ENCODE data around the gene CROT.
"Not testable (repeated sequence)": the region's sequence is repeated elsewhere in the genome, so short reads cannot be mapped to it uniquely, and the experiment has no call there.

The CROT gene

GRCh38 chr7:87317691-87318245 is 27.7 kb upstream of the CROT start:
- no peak for DNase-seq (ENCODE audit: low read depth)
- no peak overlapping the region for H3K4me3 ChIP-seq (replicated peaks; ENCODE audit: low read depth, low read length)
- TF ChIP-seq CTCF (IDR thresholded peaks at IDR 0.05; ENCODE audit: low read length, missing control alignments), result no peak

GRCh38 chr7:87318741-87319140 is 26.7 kb upstream of the CROT start:
- no peak overlapping the region for H3K4me3 ChIP-seq (replicated peaks; ENCODE audit: low read depth, low read length)
- no peak for DNase-seq (ENCODE audit: low read depth)
- no peak for TF ChIP-seq CTCF (IDR thresholded peaks at IDR 0.05; ENCODE audit: low read length, missing control alignments)

- DNase-seq (ENCODE audit: low read depth); H3K4me3 ChIP-seq (replicated peaks; ENCODE audit: low read depth, low read length): not testable (repeated sequence)
Measured at GRCh38 chr7:87319154-87319581, 26.3 kb upstream of the CROT start.

- no peak for DNase-seq (ENCODE audit: low read depth)
- TF ChIP-seq CTCF (IDR thresholded peaks at IDR 0.05; ENCODE audit: low read length, missing control alignments), result no peak
- no peak overlapping the region for H3K4me3 ChIP-seq (replicated peaks; ENCODE audit: low read depth, low read length)
Measured at GRCh38 chr7:87322912-87323311, 22.6 kb upstream of the CROT start.

GRCh38 chr7:87325576-87326370 is 19.7 kb upstream of the CROT start:
- H3K4me3 ChIP-seq (replicated peaks; ENCODE audit: low read depth, low read length), result no peak overlapping the region
- no peak for TF ChIP-seq CTCF (IDR thresholded peaks at IDR 0.05; ENCODE audit: low read length, missing control alignments)
- DNase-seq (ENCODE audit: low read depth), result no peak

GRCh38 chr7:87328281-87328680 is 17.2 kb upstream of the CROT start:
- TF ChIP-seq CTCF (IDR thresholded peaks at IDR 0.05; ENCODE audit: low read length, missing control alignments), result no peak
- peak; percentile 55 for DNase-seq (ENCODE audit: low read depth)
- no peak overlapping the region for H3K4me3 ChIP-seq (replicated peaks; ENCODE audit: low read depth, low read length)

- DNase-seq (ENCODE audit: low read depth), result peak; percentile 21
- no peak overlapping the region for H3K4me3 ChIP-seq (replicated peaks; ENCODE audit: low read depth, low read length)
- no peak for TF ChIP-seq CTCF (IDR thresholded peaks at IDR 0.05; ENCODE audit: low read length, missing control alignments)
Measured at GRCh38 chr7:87330316-87330715, 15.1 kb upstream of the CROT start.

All from fibroblast of pulmonary artery (primary cell).